HFFc6 (cell line): ENCODE measurements around the gene SS18. TPM values are rescaled to one million over a fixed set of nuclear protein-coding genes. Genes with fewer than 3 reads are reported as not detected.

ENCODE experiments used
- DNase-seq: peaks from one replicate; pipeline ENCODE4 v3.0.0-alpha.2; 2018
- H3K27ac Mint-ChIP-seq: 2 replicates; pipeline ENCODE4 v1.8.0; 2020; ENCODE audit warnings: mild to moderate bottlenecking, mixed read lengths
- H3K27me3 Mint-ChIP-seq: 2 replicates; pipeline ENCODE4 v1.8.0; 2021; ENCODE audit warnings: mild to moderate bottlenecking, moderate library complexity, mixed read lengths; ENCODE audit not compliant: insufficient read depth
- H3K36me3 Mint-ChIP-seq: 2 replicates; pipeline ENCODE4 v1.8.0; 2021; ENCODE audit warnings: low read depth, mixed read lengths
- H3K4me1 Mint-ChIP-seq: 2 replicates; pipeline ENCODE4 v1.8.0; 2020; ENCODE audit warnings: low read depth, mixed read lengths
- H3K4me3 Mint-ChIP-seq: 2 replicates; pipeline ENCODE4 v1.8.0; 2020; ENCODE audit warnings: mild to moderate bottlenecking, moderate library complexity, mixed read lengths
- H3K9me3 Mint-ChIP-seq: 2 replicates; pipeline ENCODE4 v1.8.0; 2020; ENCODE audit warnings: mild to moderate bottlenecking, mixed read lengths
- CTCF ChIP-seq: fragments of 200-600 bp; sonication (generic); IDR thresholded peaks from 2 replicates; pipeline ENCODE4 v1.5.0; 2021; ENCODE audit warnings: antibody characterized with exemption, mild to moderate bottlenecking
- total RNA-seq, 6 experiments: library from RNA; stranded (reverse); fragmentation: NEBNext Ultra II Directional; extraction: Animal tissue kit (Norgen Biotek cat#: 25700); gene quantifications; 2 replicates in 1 of 6; 3 replicates in 5 of 6; pipeline ENCODE4 v1.2.3, GENCODE V29; 2021

Gene SS18
- total RNA-seq, 6 experiments from 2014 or later: 59.6 to 70.1 (median 67.9) TPM

GRCh38 chr18:26121476-26121875 is 31.1 kb upstream of the SS18 start:
- Mint-ChIP-seq H3K4me3 (no peak overlapping the region), H3K27ac (peak overlapping the region; percentile 3; the same call in 1 of the 2 replicates), H3K4me1 (peaks cover 15% of the 10 kb centered on the region; the same call in 1 of the 2 replicates), H3K36me3 (no peaks in the 10 kb centered on the region), H3K9me3 (no peaks in the 10 kb centered on the region), H3K27me3 (peaks cover 7% of the 10 kb centered on the region)
- no peak for TF ChIP-seq CTCF
- no peak for DNase-seq

- Mint-ChIP-seq H3K27me3 (peaks cover 7% of the 10 kb centered on the region), H3K4me3 (no peak overlapping the region), H3K4me1 (peaks cover 15% of the 10 kb centered on the region; the same call in 1 of the 2 replicates), H3K27ac (no peak overlapping the region), H3K36me3 (no peaks in the 10 kb centered on the region), H3K9me3 (no peaks in the 10 kb centered on the region)
- TF ChIP-seq CTCF: no peak
- peak; percentile 42 for DNase-seq
Observed at GRCh38 chr18:26119246-26119645, 28.8 kb upstream of the SS18 start.

GRCh38 chr18:26104035-26104434 is 13.6 kb upstream of the SS18 start:
- Mint-ChIP-seq H3K4me1 (no peaks in the 10 kb centered on the region), H3K27ac (no peak overlapping the region), H3K4me3 (no peak overlapping the region), H3K9me3 (no peaks in the 10 kb centered on the region), H3K36me3 (no peaks in the 10 kb centered on the region), H3K27me3 (peaks cover 13% of the 10 kb centered on the region)
- no peak for TF ChIP-seq CTCF
- no peak for DNase-seq

GRCh38 chr18:26103579-26103978 is 13.2 kb upstream of the SS18 start:
- DNase-seq: no peak
- H3K9me3 Mint-ChIP-seq: no peaks in the 10 kb centered on the region
- no peak overlapping the region for H3K27ac Mint-ChIP-seq
- no peaks in the 10 kb centered on the region for H3K4me1 Mint-ChIP-seq
- peaks cover 11% of the 10 kb centered on the region for H3K27me3 Mint-ChIP-seq
- TF ChIP-seq CTCF: peak; percentile 24; the same call in 1 of the 2 replicates
- H3K4me3 Mint-ChIP-seq: no peak overlapping the region
- no peaks in the 10 kb centered on the region for H3K36me3 Mint-ChIP-seq

GRCh38 chr18:26097563-26097962 is 7.2 kb upstream of the SS18 start:
- Mint-ChIP-seq H3K4me3 (no peak overlapping the region), H3K4me1 (no peaks in the 10 kb centered on the region), H3K36me3 (no peaks in the 10 kb centered on the region), H3K9me3 (no peaks in the 10 kb centered on the region), H3K27me3 (peaks cover 9% of the 10 kb centered on the region; the same call in 1 of the 2 replicates), H3K27ac (no peak overlapping the region)
- DNase-seq: no peak
- no peak for TF ChIP-seq CTCF

- Mint-ChIP-seq H3K36me3 (no peaks in the 10 kb centered on the region), H3K4me3 (no peak overlapping the region; the same call in 1 of the 2 replicates), H3K27ac (no peak overlapping the region), H3K4me1 (no peaks in the 10 kb centered on the region), H3K27me3 (peaks cover 9% of the 10 kb centered on the region; the same call in 1 of the 2 replicates), H3K9me3 (no peaks in the 10 kb centered on the region)
- no peak for TF ChIP-seq CTCF
- no peak for DNase-seq
Observed at GRCh38 chr18:26096852-26097251, 6.4 kb upstream of the SS18 start.
